K562 (cell line): Measurements from ENCODE around the gene FAM222A. TPM values are rescaled to one million over a fixed set of nuclear protein-coding genes. Genes with fewer than 3 reads are reported as not detected.

Experiments used
- ATAC-seq: fragments of 200-7000 bp; cut with Tn5 transposase; 3 replicates; pipeline ENCODE4 v1.9.1; 2020; ENCODE audit warnings: moderate library complexity
- BruUV-seq: library from RNA; stranded (reverse); fragments of 400-500 nt; replicated peaks from 2 replicates; lab custom pipeline; 2021; lab: Mats Ljungman, UMichigan
- CTCF ChIA-PET: fragments of 300-600 bp; formaldehyde crosslinking; extraction: SDS; loops from one replicate; lab custom pipeline; 2021; ENCODE audit warnings: low intra/inter-chr PET ratio; lab: Yijun Ruan, JAX
- POLR2A ChIA-PET: fragments of 300-600, 350-650 bp; sonication (Branson Sonifier 250); formaldehyde crosslinking; extraction: SDS; loops from one replicate; lab custom pipeline; 2021; ENCODE audit warnings: antibody characterized with exemption, inconsistent platforms; lab: Yijun Ruan, JAX
- DNase-seq, 4 experiments: peaks; one replicate each; pipeline versions ENCODE4 v3.0.0 to v3.0.0-alpha.2; 2011 to 2018; ENCODE audit warnings: low spot score in 3 of 4, mixed read lengths in 3 of 4; ENCODE audit errors: extremely low read depth in 1 of 4
- FAIRE-seq: peaks from 2 replicates; lab custom pipeline; 2011; peaks lifted over from hg19 to GRCh38; lab: Jason Lieb, UNC
- H2AFZ ChIP-seq: 2 replicates; pipeline ENCODE4 v1.6.0; 2011; ENCODE audit warnings: low read depth, low read length, control low read depth, inconsistent platforms
- H3K27ac ChIP-seq: fragments of 200-600 bp; 3 replicates; pipeline ENCODE4 v1.8.0; 2011; ENCODE audit warnings: low read depth, mild to moderate bottlenecking, control low read depth, inconsistent platforms, low read length, moderate library complexity, mixed read lengths; ENCODE audit errors: extremely low read depth
- H3K27me3 ChIP-seq, 2 experiments: fragments of 300-600 bp in 1 of 2; 2 replicates in 1 of 2; 3 replicates in 1 of 2; pipeline versions ENCODE4 v1.6.0 to v1.8.0; 2011; ENCODE audit warnings: inconsistent platforms in 2 of 2, low read length in 2 of 2, mild to moderate bottlenecking in 1 of 2, mixed read lengths in 1 of 2, moderate library complexity in 1 of 2; ENCODE audit not compliant: control insufficient read depth in 2 of 2, insufficient read depth in 2 of 2
- H3K36me3 ChIP-seq: fragments of 300-600 bp; 3 replicates; pipeline ENCODE4 v1.8.0; 2011; ENCODE audit warnings: mild to moderate bottlenecking, low read length, inconsistent platforms; ENCODE audit not compliant: control insufficient read depth, insufficient read depth
- H3K4me1 ChIP-seq, 2 experiments: fragments of 200-600 bp in 1 of 2; replicated peaks in 1 of 2; 2 replicates in 1 of 2; 3 replicates in 1 of 2; pipeline versions ENCODE4 v1.5.1 to v1.8.0; 2011; ENCODE audit warnings: inconsistent platforms in 2 of 2, low read length in 2 of 2, mild to moderate bottlenecking in 1 of 2, mixed read lengths in 1 of 2, moderate library complexity in 1 of 2; ENCODE audit not compliant: control insufficient read depth in 2 of 2, insufficient read depth in 2 of 2
- H3K4me2 ChIP-seq: 2 replicates; pipeline ENCODE4 v1.6.1; 2011; ENCODE audit warnings: low read length, control low read depth, inconsistent platforms, mixed read lengths; ENCODE audit not compliant: insufficient read depth
- H3K4me3 ChIP-seq: fragments of 200-600 bp; sonication (generic), shearing (Covaris generic); 2 replicates; pipeline ENCODE4 v1.5.1; 2016; ENCODE audit warnings: control low read depth, inconsistent platforms
- H3K79me2 ChIP-seq: fragments of 200-600 bp; 3 replicates; pipeline ENCODE4 v1.8.0; 2011; ENCODE audit warnings: low read length, inconsistent platforms; ENCODE audit not compliant: control insufficient read depth, insufficient read depth
- H3K9ac ChIP-seq, 2 experiments: 2 replicates each; pipeline versions ENCODE4 v1.6.0 to v1.6.1; 2011; ENCODE audit warnings: low read depth in 2 of 2, low read length in 2 of 2, control low read depth in 1 of 2, inconsistent platforms in 1 of 2, mild to moderate bottlenecking in 1 of 2, mixed read lengths in 1 of 2; ENCODE audit not compliant: insufficient read depth in 1 of 2
- H3K9me1 ChIP-seq: one replicate; pipeline ENCODE4 v1.6.0; 2011; ENCODE audit warnings: inconsistent platforms, mild to moderate bottlenecking, low read length, moderate library complexity; ENCODE audit not compliant: control insufficient read depth, insufficient read depth
- H3K9me3 ChIP-seq: replicated peaks from 2 replicates; pipeline ENCODE4 v1.5.1; 2011; ENCODE audit warnings: low read depth, low read length, inconsistent platforms; ENCODE audit not compliant: control insufficient read depth, insufficient read depth
- H4K20me1 ChIP-seq: replicated peaks from 2 replicates; pipeline ENCODE4 v1.6.1; 2011; ENCODE audit warnings: low read length, inconsistent platforms, mixed read lengths; ENCODE audit not compliant: control insufficient read depth, insufficient read depth
- CEBPB ChIP-seq: fragments of 450-650 bp; IDR thresholded peaks from 2 replicates; pipeline ENCODE4 v1.6.1; 2016; ENCODE audit warnings: missing genetic modification characterization, missing compliant biosample characterization
- EWSR1 ChIP-seq: fragments of 450-650 bp; IDR thresholded peaks from 2 replicates; pipeline ENCODE4 v1.6.1; 2018; ENCODE audit warnings: borderline replicate concordance, mild to moderate bottlenecking, low read depth, moderate library complexity; ENCODE audit not compliant: partially characterized antibody
- FOXJ3 ChIP-seq: sonication (generic); formaldehyde crosslinking; IDR thresholded peaks from 2 replicates; pipeline ENCODE4 v1.4.0; 2020; ENCODE audit warnings: mild to moderate bottlenecking, missing genetic modification reagents
- HLTF ChIP-seq: fragments of 450-650 bp; IDR thresholded peaks from 2 replicates; pipeline ENCODE4 v1.6.1; 2016
- LEF1 ChIP-seq: fragments of 450-650 bp; IDR thresholded peaks from 2 replicates; pipeline ENCODE4 v1.6.1; 2016; ENCODE audit warnings: mild to moderate bottlenecking
- MCM3 ChIP-seq: fragments of 450-650 bp; IDR thresholded peaks from 2 replicates; pipeline ENCODE4 v1.6.1; 2016
- MYBL2 ChIP-seq, 2 experiments: fragments of 450-650 bp in 1 of 2; sonication (generic) in 1 of 2; formaldehyde crosslinking in 1 of 2; IDR thresholded peaks; 2 replicates each; pipeline versions ENCODE4 v1.6.1 to v1.8.1; 2017 to 2022; ENCODE audit warnings: borderline replicate concordance in 1 of 2, inconsistent platforms in 1 of 2, low read depth in 1 of 2, mild to moderate bottlenecking in 1 of 2, missing genetic modification reagents in 1 of 2, moderate library complexity in 1 of 2
- POU5F1 ChIP-seq: fragments of 150-350 bp; IDR thresholded peaks from 2 replicates; pipeline ENCODE4 v1.6.1; 2014; ENCODE audit warnings: borderline replicate concordance, low read length, low read depth, mild to moderate bottlenecking; ENCODE audit not compliant: partially characterized antibody
- RAD21 ChIP-seq, 2 experiments: fragments of 250-450 bp in 1 of 2; fragments of 450-650 bp in 1 of 2; sonication (Bioruptor Pico) in 1 of 2; formaldehyde crosslinking in 1 of 2; IDR thresholded peaks in 1 of 2; conservative IDR thresholded peaks in 1 of 2; 2 replicates each; pipeline versions ENCODE4 v1.4.0 to v1.8.0; 2020 to 2022; ENCODE audit warnings: mild to moderate bottlenecking in 2 of 2, moderate library complexity in 1 of 2
- TEAD2 ChIP-seq: fragments of 450-650 bp; IDR thresholded peaks from 2 replicates; pipeline ENCODE4 v1.6.1; 2016; ENCODE audit warnings: missing genetic modification characterization, control low read depth, missing compliant biosample characterization
- ZBED1 ChIP-seq: IDR thresholded peaks from 2 replicates; pipeline ENCODE4 v1.6.1; 2014
- ZBTB7A ChIP-seq: IDR thresholded peaks from 2 replicates; pipeline ENCODE4 v1.6.1; 2011; ENCODE audit warnings: low read depth, mild to moderate bottlenecking, low read length, moderate library complexity, borderline replicate concordance; ENCODE audit not compliant: control insufficient read depth
- ZFP30 ChIP-seq: fragments of 250-450 bp; sonication (Bioruptor Pico); IDR thresholded peaks from 2 replicates; pipeline ENCODE4 v1.8.0; 2022; ENCODE audit warnings: moderate library complexity, mild to moderate bottlenecking, inconsistent platforms, borderline replicate concordance
- ZNF324 ChIP-seq: fragments of 250-450 bp; sonication (Bioruptor Pico); IDR thresholded peaks from 2 replicates; pipeline ENCODE4 v1.4.0; 2020; ENCODE audit warnings: mild to moderate bottlenecking
- ZNF75A ChIP-seq: fragments of 450-650 bp; formaldehyde crosslinking; IDR thresholded peaks from 2 replicates; pipeline ENCODE4 v1.4.0; 2020; ENCODE audit warnings: mild to moderate bottlenecking
- WGBS: fragments of 100-300 bp; shearing (Covaris generic); methylation state at CpG from one replicate; pipeline ENCODE4 v1.1.6; 2016; ENCODE audit warnings: low coverage, mixed read lengths; ENCODE audit not compliant: insufficient coverage; ENCODE audit errors: missing lambda C conversion rate; 5-methylcytosine and 5-hydroxymethylcytosine counted together
- in situ Hi-C: fragments of 300-500 bp; cut with MboI; formaldehyde crosslinking; loops from 4 replicates; pipeline ENCODE4 v1.15.0; 2018; ENCODE audit warnings: inconsistent platforms, mixed read lengths
- intact Hi-C: fragments of 100-400 bp; cut with micrococcal nuclease; formaldehyde crosslinking; loops from 2 replicates; pipeline ENCODE4 v1.14.2; 2022
- polyA plus RNA-seq, 8 experiments: library from polyadenylated mRNA; depleted of rRNA in 4 of 8; stranded (reverse) in 5 of 8; unstranded in 3 of 8; fragments of >200 nt; fragmentation: Nextera tagmentation in 2 of 8; fragmentation: Illumina TruSeq in 1 of 8; extraction: Ambion mirVana in 2 of 8; extraction: Trizol in 1 of 8; gene quantifications; 2 replicates each; pipeline versions ENCODE4 v1.2.1 to v1.2.3, GENCODE V29; 2011 to 2014; ENCODE audit warnings: inconsistent platforms in 1 of 8, missing spikeins in 1 of 8
- total RNA-seq, 7 experiments: library from RNA; depleted of rRNA in 6 of 7; stranded (reverse); fragments of >200 nt in 6 of 7; fragmentation: Illumina TruSeq in 2 of 7; extraction: Trizol in 2 of 7; gene quantifications; 2 replicates each; pipeline versions ENCODE4 v1.2.1 to v1.2.3, GENCODE V29; 2011 to 2021; ENCODE audit warnings: low replicate concordance in 1 of 7
- TF ChIP-seq, protein P1 (sequence below): IDR thresholded peaks from 2 replicates; pipeline ENCODE4 v1.6.1; 2012; ENCODE audit warnings: low read depth, low read length, improper control_type of control experiment, borderline replicate concordance
- TF ChIP-seq, protein P2 (sequence below): fragments of 450-650 bp; IDR thresholded peaks from 2 replicates; pipeline ENCODE4 v1.6.1; 2016; ENCODE audit warnings: low read depth, mild to moderate bottlenecking, moderate library complexity
- TF ChIP-seq, protein P3 (sequence below): sonication (generic); formaldehyde crosslinking; IDR thresholded peaks from 2 replicates; pipeline ENCODE4 v1.8.1; 2023; ENCODE audit warnings: mild to moderate bottlenecking, missing genetic modification reagents

Gene FAM222A
- total and polyA plus RNA-seq, 9 of the 15 experiments (the other 6 are each of a cell fraction or from before 2014, with no cell fraction given) = 0.03 to 0.36 (median 0.12) TPM; not detected in 1

- in situ Hi-C loops = no loop called here
- H4K20me1 ChIP-seq = peaks cover 36% of the 10 kb centered on the region
- no peak for FAIRE-seq
- no peak overlapping the region; the same call in 1 of the 2 replicates for H3K4me3 ChIP-seq
- DNase-seq = no peak
- no TSS peak for BruUV-seq
- H3K36me3 ChIP-seq = no peaks in the 10 kb centered on the region
- H3K4me2 ChIP-seq = no peak overlapping the region
- 0 out of 4 replicates have a peak overlapping the region, but pooled peaks of 1 of the 2 experiments have one; percentile 86 for H3K9ac ChIP-seq
- H2AFZ ChIP-seq = no peak overlapping the region
- intact Hi-C loops = loop anchor here (10.0 kb wide), 1 partner anchor 120 kb away; no protein-coding TSS in a partner anchor
- H3K9me3 ChIP-seq = no peaks in the 10 kb centered on the region
- H3K4me1 ChIP-seq = peaks cover 9 to 39% of the 10 kb centered on the region in 2 experiments; a peak in 4 of 5 replicates
- POLR2A ChIA-PET = interaction anchor here (0.7 to 1.0 kb wide), 2 partner anchors 15 to 973 kb away, joined by 4 read pairs; no protein-coding TSS in a partner anchor
- peaks cover 4% of the 10 kb centered on the region for H3K9me1 ChIP-seq
- TF ChIP-seq ZBTB7A (no peak), CEBPB (no peak), LEF1 (no peak), FOXJ3 (CRISPR knock-in tag) (no peak), TEAD2 (tag) (no peak), ZNF75A (CRISPR knock-in tag) (no peak), MYBL2 (IDR thresholded peaks at IDR 0.05; ENCODE audit: low read depth) (no peak), MYBL2 (CRISPR knock-in tag; IDR thresholded peaks at IDR 0.05; ENCODE audit: borderline replicate concordance) (no peak), HLTF (no peak), MCM3 (no peak), ZNF324 (CRISPR knock-in tag) (no peak), POU5F1 (no peak), ZFP30 (CRISPR knock-in tag) (no peak), ZBED1 (no peak), EWSR1 (no peak), RAD21 (CRISPR knock-in tag; conservative IDR thresholded peaks at IDR 0.05 in 1 of 2, IDR thresholded peaks at IDR 0.05 in 1 of 2) (no peak)
- TF ChIP-seq, protein P1, sequence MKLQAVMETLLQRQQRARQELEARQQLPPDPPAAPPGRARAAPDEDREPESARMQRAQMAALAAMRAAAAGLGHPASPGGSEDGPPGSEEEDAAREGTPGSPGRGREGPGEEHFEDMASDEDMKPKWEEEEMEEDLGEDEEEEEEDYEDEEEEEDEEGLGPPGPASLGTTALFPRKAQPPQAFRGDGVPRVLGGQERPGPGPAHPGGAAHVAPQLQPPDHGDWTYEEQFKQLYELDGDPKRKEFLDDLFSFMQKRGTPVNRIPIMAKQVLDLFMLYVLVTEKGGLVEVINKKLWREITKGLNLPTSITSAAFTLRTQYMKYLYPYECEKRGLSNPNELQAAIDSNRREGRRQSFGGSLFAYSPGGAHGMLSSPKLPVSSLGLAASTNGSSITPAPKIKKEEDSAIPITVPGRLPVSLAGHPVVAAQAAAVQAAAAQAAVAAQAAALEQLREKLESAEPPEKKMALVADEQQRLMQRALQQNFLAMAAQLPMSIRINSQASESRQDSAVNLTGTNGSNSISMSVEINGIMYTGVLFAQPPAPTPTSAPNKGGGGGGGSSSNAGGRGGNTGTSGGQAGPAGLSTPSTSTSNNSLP = no peak
- TF ChIP-seq, protein P2, sequence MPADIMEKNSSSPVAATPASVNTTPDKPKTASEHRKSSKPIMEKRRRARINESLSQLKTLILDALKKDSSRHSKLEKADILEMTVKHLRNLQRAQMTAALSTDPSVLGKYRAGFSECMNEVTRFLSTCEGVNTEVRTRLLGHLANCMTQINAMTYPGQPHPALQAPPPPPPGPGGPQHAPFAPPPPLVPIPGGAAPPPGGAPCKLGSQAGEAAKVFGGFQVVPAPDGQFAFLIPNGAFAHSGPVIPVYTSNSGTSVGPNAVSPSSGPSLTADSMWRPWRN = no peak
- TF ChIP-seq, protein P3, sequence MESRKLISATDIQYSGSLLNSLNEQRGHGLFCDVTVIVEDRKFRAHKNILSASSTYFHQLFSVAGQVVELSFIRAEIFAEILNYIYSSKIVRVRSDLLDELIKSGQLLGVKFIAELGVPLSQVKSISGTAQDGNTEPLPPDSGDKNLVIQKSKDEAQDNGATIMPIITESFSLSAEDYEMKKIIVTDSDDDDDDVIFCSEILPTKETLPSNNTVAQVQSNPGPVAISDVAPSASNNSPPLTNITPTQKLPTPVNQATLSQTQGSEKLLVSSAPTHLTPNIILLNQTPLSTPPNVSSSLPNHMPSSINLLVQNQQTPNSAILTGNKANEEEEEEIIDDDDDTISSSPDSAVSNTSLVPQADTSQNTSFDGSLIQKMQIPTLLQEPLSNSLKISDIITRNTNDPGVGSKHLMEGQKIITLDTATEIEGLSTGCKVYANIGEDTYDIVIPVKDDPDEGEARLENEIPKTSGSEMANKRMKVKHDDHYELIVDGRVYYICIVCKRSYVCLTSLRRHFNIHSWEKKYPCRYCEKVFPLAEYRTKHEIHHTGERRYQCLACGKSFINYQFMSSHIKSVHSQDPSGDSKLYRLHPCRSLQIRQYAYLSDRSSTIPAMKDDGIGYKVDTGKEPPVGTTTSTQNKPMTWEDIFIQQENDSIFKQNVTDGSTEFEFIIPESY (CRISPR knock-in tag) = no peak
- CTCF ChIA-PET = interaction anchor here (0.6 kb wide), 1 partner anchor 287 kb away, joined by 3 read pairs; no protein-coding TSS in a partner anchor
- H3K27me3 ChIP-seq = peaks cover 15 to 37% of the 10 kb centered on the region in 2 experiments; a peak in 4 of 5 replicates
- ATAC-seq = no peak
- WGBS = 37% methylated on average over 12 of the region's 13 CpGs
- H3K27ac ChIP-seq = no peak overlapping the region
- no peaks in the 10 kb centered on the region for H3K79me2 ChIP-seq
These were observed 1.3 kb downstream of the FAM222A start for GRCh38 chr12:109714913-109715244.
